GM12878 (cell line): ENCODE measurements around the gene ENDOD1. TPM values are rescaled to one million over a fixed set of nuclear protein-coding genes. Genes with fewer than 3 reads are reported as not detected.

Experiments
- ATAC-seq: fragments of 200-7000 bp; cut with Tn5 transposase; 3 replicates; pipeline ENCODE4 v1.9.1; 2020; ENCODE audit warnings: mild to moderate bottlenecking, moderate library complexity
- BruUV-seq: library from RNA; stranded (reverse); fragments of 400-500 nt; replicated peaks from 2 replicates; lab custom pipeline; 2021; lab: Mats Ljungman, UMichigan
- CTCF ChIA-PET: fragments of 300-600 bp; sonication (Branson Sonifier 250); formaldehyde crosslinking; extraction: SDS; loops from one replicate; lab custom pipeline; 2021; ENCODE audit warnings: inconsistent platforms; lab: Yijun Ruan, JAX
- POLR2A ChIA-PET: fragments of 350-600 bp; formaldehyde crosslinking; extraction: SDS; loops from one replicate; lab custom pipeline; 2021; ENCODE audit warnings: inconsistent platforms; lab: Charles Lee
- RAD21 ChIA-PET: fragments of 300-600 bp; sonication (Branson Sonifier 250); formaldehyde crosslinking; loops from one replicate; lab custom pipeline; 2023; ENCODE audit warnings: antibody characterized with exemption; ENCODE audit not compliant: unreplicated experiment; lab: Charles Lee
- SMC1A ChIA-PET: fragments of 300-600 bp; sonication (Branson Sonifier 250); formaldehyde crosslinking; loops from one replicate; lab custom pipeline; 2023; ENCODE audit not compliant: unreplicated experiment, uncharacterized antibody; lab: Charles Lee
- DNase-seq: peaks from one replicate; pipeline ENCODE4 v3.0.0-alpha.2; 2011; ENCODE audit warnings: low read depth, low spot score
- FAIRE-seq: peaks from 3 replicates; lab custom pipeline; 2011; peaks lifted over from hg19 to GRCh38; lab: Jason Lieb, UNC
- H2AFZ ChIP-seq: 2 replicates; pipeline ENCODE4 v1.6.0; 2011; ENCODE audit warnings: low read depth, low read length, control low read depth; ENCODE audit not compliant: control insufficient read depth
- H3K27ac ChIP-seq: 2 replicates; pipeline ENCODE4 v1.5.1; 2011; ENCODE audit warnings: control low read depth; ENCODE audit not compliant: control insufficient read depth, insufficient read depth
- H3K27me3 ChIP-seq, 2 experiments: replicated peaks in 1 of 2; 2 replicates each; pipeline versions ENCODE4 v1.6.0 to v1.6.1; 2011; ENCODE audit warnings: low read length in 1 of 2; ENCODE audit not compliant: control insufficient read depth in 2 of 2, insufficient read depth in 2 of 2
- H3K36me3 ChIP-seq, 2 experiments: 2 replicates each; pipeline ENCODE4 v1.5.1; 2011; ENCODE audit warnings: low read length in 1 of 2; ENCODE audit not compliant: control insufficient read depth in 2 of 2, insufficient read depth in 2 of 2
- H3K4me1 ChIP-seq: 2 replicates; pipeline ENCODE4 v1.6.1; 2011; ENCODE audit warnings: mild to moderate bottlenecking, low read length, moderate library complexity, mixed read lengths; ENCODE audit not compliant: control insufficient read depth, insufficient read depth
- H3K4me2 ChIP-seq: 2 replicates; pipeline ENCODE4 v1.6.0; 2011; ENCODE audit warnings: control low read depth; ENCODE audit not compliant: control insufficient read depth, insufficient read depth
- H3K4me3 ChIP-seq: fragments of 200-600 bp; sonication (generic); 2 replicates; pipeline ENCODE4 v1.5.1; 2016
- H3K79me2 ChIP-seq: 2 replicates; pipeline ENCODE4 v1.6.0; 2011; ENCODE audit warnings: low read length; ENCODE audit not compliant: control insufficient read depth, insufficient read depth
- H3K9ac ChIP-seq: 2 replicates; pipeline ENCODE4 v1.8.0; 2011; ENCODE audit warnings: low read length, control low read depth, mixed read lengths; ENCODE audit not compliant: control insufficient read depth, insufficient read depth
- H3K9me3 ChIP-seq: replicated peaks from 3 replicates; pipeline ENCODE4 v1.5.1; 2011; ENCODE audit warnings: mild to moderate bottlenecking, low read length; ENCODE audit not compliant: control insufficient read depth, insufficient read depth
- H4K20me1 ChIP-seq: 2 replicates; pipeline ENCODE4 v1.6.0; 2011; ENCODE audit not compliant: control insufficient read depth, insufficient read depth
- ESRRA ChIP-seq: IDR thresholded peaks from 2 replicates; pipeline ENCODE4 v1.6.1; 2012; ENCODE audit warnings: mild to moderate bottlenecking, low read length, improper control_type of control experiment
- KAT2A ChIP-seq: conservative IDR thresholded peaks from 2 replicates; pipeline ENCODE4 v1.6.1; 2011; ENCODE audit warnings: low read depth, low read length; ENCODE audit not compliant: control insufficient read depth
- LARP7 ChIP-seq: fragments of 450-650 bp; IDR thresholded peaks from 2 replicates; pipeline ENCODE4 v1.6.1; 2017; ENCODE audit warnings: mild to moderate bottlenecking
- RB1 ChIP-seq: fragments of 450-650 bp; formaldehyde crosslinking; IDR thresholded peaks from 2 replicates; pipeline ENCODE4 v1.6.1; 2017; ENCODE audit warnings: mild to moderate bottlenecking, borderline replicate concordance
- SIX5 ChIP-seq: IDR thresholded peaks from 2 replicates; pipeline ENCODE4 v1.6.1; 2011; ENCODE audit warnings: mild to moderate bottlenecking, low read depth, low read length, moderate library complexity; ENCODE audit not compliant: severe bottlenecking
- TBL1XR1 ChIP-seq: IDR thresholded peaks from 2 replicates; pipeline ENCODE4 v1.6.1; 2012; ENCODE audit warnings: low read depth, low read length, improper control_type of control experiment
- TCF3 ChIP-seq: IDR thresholded peaks from 2 replicates; pipeline ENCODE4 v1.6.1; 2012; ENCODE audit warnings: low read depth, mild to moderate bottlenecking, low read length, borderline replicate concordance; ENCODE audit not compliant: insufficient read depth
- YY1 ChIP-seq: IDR thresholded peaks from 2 replicates; pipeline ENCODE4 v1.6.1; 2011; ENCODE audit warnings: low read depth, mild to moderate bottlenecking, low read length
- WGBS: methylation state at CpG from one replicate; pipeline ENCODE4 v1.1.6; 2016; ENCODE audit warnings: low lambda C conversion rate; ENCODE audit not compliant: insufficient replicate concordance, insufficient coverage; ENCODE audit errors: missing lambda C conversion rate; 5-methylcytosine and 5-hydroxymethylcytosine counted together
- in situ Hi-C: fragments of 300-500 bp; cut with MboI; formaldehyde crosslinking; loops from 9 replicates; pipeline ENCODE4 v1.14.3; 2018; ENCODE audit warnings: mixed read lengths
- intact Hi-C: fragments of 100-400 bp; cut with micrococcal nuclease; formaldehyde crosslinking; loops from one replicate; pipeline ENCODE4 v1.14.2; 2022; ENCODE audit not compliant: unreplicated experiment
- polyA plus RNA-seq, 11 experiments: library from polyadenylated mRNA; depleted of rRNA in 4 of 11; unstranded in 6 of 11; stranded (reverse) in 5 of 11; fragments of >200 nt; fragmentation: Nextera tagmentation in 4 of 11; fragmentation: Illumina TruSeq in 1 of 11; extraction: Ambion mirVana in 4 of 11; extraction: Trizol in 1 of 11; gene quantifications; 1 replicate in 1 of 11; 2 replicates in 10 of 11; pipeline versions ENCODE4 v1.2.1 to v1.2.3, GENCODE V29; 2011 to 2016; ENCODE audit warnings: inconsistent platforms in 2 of 11, missing spikeins in 2 of 11, low read depth in 1 of 11
- total RNA-seq, 4 experiments: library from RNA; depleted of rRNA in 3 of 4; stranded (reverse); fragments of >200 nt in 3 of 4; fragmentation: Illumina TruSeq in 1 of 4; extraction: Trizol in 1 of 4; gene quantifications; 2 replicates each; pipeline versions ENCODE4 v1.2.1 to v1.2.3, GENCODE V29; 2013 to 2021
- TF ChIP-seq, protein P1 (sequence below): fragments of 450-650 bp; IDR thresholded peaks from 2 replicates; pipeline ENCODE4 v1.6.1; 2017; ENCODE audit warnings: mild to moderate bottlenecking, moderate library complexity
- TF ChIP-seq, protein P2 (sequence below), 3 experiments: IDR thresholded peaks in 2 of 3; conservative IDR thresholded peaks in 1 of 3; 2 replicates each; pipeline ENCODE4 v1.5.1; 2011; ENCODE audit warnings: low read depth in 3 of 3, low read length in 3 of 3, mild to moderate bottlenecking in 3 of 3, control low read depth in 2 of 3, moderate library complexity in 2 of 3, inconsistent platforms in 1 of 3, mixed read lengths in 1 of 3; ENCODE audit not compliant: control insufficient read depth in 2 of 3, insufficient read depth in 1 of 3; ENCODE audit errors: extremely low read depth in 1 of 3
- TF ChIP-seq, protein P3 (sequence below): fragments of 150-350 bp; IDR thresholded peaks from 2 replicates; pipeline ENCODE4 v1.6.1; 2014; ENCODE audit warnings: mild to moderate bottlenecking, low read depth, low read length

The ENDOD1 gene
- total and polyA plus RNA-seq, 10 of the 15 experiments (the other 5 are each of a cell fraction or from before 2014, with no cell fraction given) = 6.0 to 30.0 (median 12.1) TPM

DNA sequence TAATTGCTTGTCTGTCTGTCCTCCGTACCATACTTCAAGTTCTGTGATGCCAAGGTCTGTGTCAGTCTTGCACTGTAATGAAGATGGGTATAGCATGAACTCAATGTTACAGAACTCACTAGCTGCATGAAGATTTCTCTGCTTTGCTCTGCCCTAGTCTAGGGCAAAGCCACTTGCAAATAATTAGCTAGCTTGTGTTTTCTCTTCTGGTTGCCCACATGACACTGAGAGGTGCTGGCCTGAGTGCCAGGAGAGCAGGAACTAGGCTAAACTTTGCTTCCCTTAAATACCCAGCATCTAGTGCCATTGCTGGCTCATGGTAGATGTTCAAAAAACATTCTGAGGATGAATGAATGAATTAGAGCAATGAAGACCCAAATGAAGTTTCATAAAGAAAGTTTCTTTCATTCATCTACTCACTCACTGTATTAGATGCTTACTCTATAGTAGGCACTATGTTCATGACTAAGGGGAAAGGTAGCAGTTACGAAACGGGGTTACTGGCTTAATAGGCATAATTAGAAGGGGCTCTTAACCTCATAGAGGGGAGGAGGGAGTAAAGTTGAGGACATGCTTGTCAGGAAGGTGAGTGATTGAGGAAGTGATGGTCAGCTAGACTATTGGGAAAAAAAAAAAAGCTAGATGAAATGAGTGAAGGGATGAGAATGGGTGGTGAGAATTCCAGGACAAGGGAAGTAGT, 4.4 kb upstream of the ENDOD1 start:
- Histone ChIP-seq H3K27me3 (no peaks in the 10 kb centered on the region), H3K79me2 (peaks cover under 1% of the 10 kb centered on the region; the same call in 1 of the 2 replicates), H3K4me2 (no peak overlapping the region), H3K9ac (no peak overlapping the region), H3K4me1 (peaks cover 5% of the 10 kb centered on the region; the same call in 1 of the 2 replicates), H3K27ac (no peak overlapping the region), H3K4me3 (no peak overlapping the region), H3K9me3 (no peaks in the 10 kb centered on the region), H2AFZ (no peak overlapping the region), H3K36me3 (no peaks in the 10 kb centered on the region), H4K20me1 (no peaks in the 10 kb centered on the region)
- POLR2A ChIA-PET = interaction anchor here (0.6 to 3.2 kb wide), 12 partner anchors 8 to 705 kb away, joined by 3 to 13 read pairs (median 3); partner anchors contain the start of gene FAM76B
- intact Hi-C loops (no loop called here), in situ Hi-C loops (no loop called here)
- 44% methylated on average over 3 of the region's 3 CpGs for WGBS
- FAIRE-seq (no peak), DNase-seq (no peak), ATAC-seq (no peak)
- SMC1A ChIA-PET = interaction anchor here (0.8 to 8.7 kb wide), 12 partner anchors 9 to 623 kb away, joined by 3 to 85 read pairs (median 3); partner anchors contain the start of gene SRSF8
- CTCF ChIA-PET = interaction anchor here (0.8 to 3.9 kb wide), 7 partner anchors 8 to 146 kb away, joined by 3 to 64 read pairs (median 4); partner anchors contain the start of genes SESN3 and SRSF8
- no TSS peak for BruUV-seq
- RAD21 ChIA-PET = interaction anchor here (0.9 to 3.7 kb wide), 9 partner anchors 8 to 67 kb away, joined by 3 to 22 read pairs (median 6); partner anchors contain the start of gene SRSF8
- TF ChIP-seq ESRRA (no peak), TBL1XR1 (no peak), LARP7 (no peak), SIX5 (no peak), KAT2A (no peak), TCF3 (no peak), YY1 (no peak), RB1 (no peak)
- TF ChIP-seq, protein P1, sequence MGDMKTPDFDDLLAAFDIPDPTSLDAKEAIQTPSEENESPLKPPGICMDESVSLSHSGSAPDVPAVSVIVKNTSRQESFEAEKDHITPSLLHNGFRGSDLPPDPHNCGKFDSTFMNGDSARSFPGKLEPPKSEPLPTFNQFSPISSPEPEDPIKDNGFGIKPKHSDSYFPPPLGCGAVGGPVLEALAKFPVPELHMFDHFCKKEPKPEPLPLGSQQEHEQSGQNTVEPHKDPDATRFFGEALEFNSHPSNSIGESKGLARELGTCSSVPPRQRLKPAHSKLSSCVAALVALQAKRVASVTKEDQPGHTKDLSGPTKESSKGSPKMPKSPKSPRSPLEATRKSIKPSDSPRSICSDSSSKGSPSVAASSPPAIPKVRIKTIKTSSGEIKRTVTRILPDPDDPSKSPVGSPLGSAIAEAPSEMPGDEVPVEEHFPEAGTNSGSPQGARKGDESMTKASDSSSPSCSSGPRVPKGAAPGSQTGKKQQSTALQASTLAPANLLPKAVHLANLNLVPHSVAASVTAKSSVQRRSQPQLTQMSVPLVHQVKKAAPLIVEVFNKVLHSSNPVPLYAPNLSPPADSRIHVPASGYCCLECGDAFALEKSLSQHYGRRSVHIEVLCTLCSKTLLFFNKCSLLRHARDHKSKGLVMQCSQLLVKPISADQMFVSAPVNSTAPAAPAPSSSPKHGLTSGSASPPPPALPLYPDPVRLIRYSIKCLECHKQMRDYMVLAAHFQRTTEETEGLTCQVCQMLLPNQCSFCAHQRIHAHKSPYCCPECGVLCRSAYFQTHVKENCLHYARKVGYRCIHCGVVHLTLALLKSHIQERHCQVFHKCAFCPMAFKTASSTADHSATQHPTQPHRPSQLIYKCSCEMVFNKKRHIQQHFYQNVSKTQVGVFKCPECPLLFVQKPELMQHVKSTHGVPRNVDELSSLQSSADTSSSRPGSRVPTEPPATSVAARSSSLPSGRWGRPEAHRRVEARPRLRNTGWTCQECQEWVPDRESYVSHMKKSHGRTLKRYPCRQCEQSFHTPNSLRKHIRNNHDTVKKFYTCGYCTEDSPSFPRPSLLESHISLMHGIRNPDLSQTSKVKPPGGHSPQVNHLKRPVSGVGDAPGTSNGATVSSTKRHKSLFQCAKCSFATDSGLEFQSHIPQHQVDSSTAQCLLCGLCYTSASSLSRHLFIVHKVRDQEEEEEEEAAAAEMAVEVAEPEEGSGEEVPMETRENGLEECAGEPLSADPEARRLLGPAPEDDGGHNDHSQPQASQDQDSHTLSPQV = no peak
- TF ChIP-seq, protein P2, sequence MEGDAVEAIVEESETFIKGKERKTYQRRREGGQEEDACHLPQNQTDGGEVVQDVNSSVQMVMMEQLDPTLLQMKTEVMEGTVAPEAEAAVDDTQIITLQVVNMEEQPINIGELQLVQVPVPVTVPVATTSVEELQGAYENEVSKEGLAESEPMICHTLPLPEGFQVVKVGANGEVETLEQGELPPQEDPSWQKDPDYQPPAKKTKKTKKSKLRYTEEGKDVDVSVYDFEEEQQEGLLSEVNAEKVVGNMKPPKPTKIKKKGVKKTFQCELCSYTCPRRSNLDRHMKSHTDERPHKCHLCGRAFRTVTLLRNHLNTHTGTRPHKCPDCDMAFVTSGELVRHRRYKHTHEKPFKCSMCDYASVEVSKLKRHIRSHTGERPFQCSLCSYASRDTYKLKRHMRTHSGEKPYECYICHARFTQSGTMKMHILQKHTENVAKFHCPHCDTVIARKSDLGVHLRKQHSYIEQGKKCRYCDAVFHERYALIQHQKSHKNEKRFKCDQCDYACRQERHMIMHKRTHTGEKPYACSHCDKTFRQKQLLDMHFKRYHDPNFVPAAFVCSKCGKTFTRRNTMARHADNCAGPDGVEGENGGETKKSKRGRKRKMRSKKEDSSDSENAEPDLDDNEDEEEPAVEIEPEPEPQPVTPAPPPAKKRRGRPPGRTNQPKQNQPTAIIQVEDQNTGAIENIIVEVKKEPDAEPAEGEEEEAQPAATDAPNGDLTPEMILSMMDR (IDR thresholded peaks at IDR 0.05 in 2 of 3, conservative IDR thresholded peaks at IDR 0.05 in 1 of 3; ENCODE audit: control insufficient read depth in 2 of 3, extremely low read depth in 1 of 3, insufficient read depth in 1 of 3, low read depth in 3 of 3, low read length in 3 of 3) = no peak
- TF ChIP-seq, protein P3, sequence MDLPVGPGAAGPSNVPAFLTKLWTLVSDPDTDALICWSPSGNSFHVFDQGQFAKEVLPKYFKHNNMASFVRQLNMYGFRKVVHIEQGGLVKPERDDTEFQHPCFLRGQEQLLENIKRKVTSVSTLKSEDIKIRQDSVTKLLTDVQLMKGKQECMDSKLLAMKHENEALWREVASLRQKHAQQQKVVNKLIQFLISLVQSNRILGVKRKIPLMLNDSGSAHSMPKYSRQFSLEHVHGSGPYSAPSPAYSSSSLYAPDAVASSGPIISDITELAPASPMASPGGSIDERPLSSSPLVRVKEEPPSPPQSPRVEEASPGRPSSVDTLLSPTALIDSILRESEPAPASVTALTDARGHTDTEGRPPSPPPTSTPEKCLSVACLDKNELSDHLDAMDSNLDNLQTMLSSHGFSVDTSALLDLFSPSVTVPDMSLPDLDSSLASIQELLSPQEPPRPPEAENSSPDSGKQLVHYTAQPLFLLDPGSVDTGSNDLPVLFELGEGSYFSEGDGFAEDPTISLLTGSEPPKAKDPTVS = no peak
